Ovary (tissue), 10 donors: Measurements from ENCODE around the gene PNN. TPM values are rescaled to one million over a fixed set of nuclear protein-coding genes. Genes with fewer than 3 reads are reported as not detected.
"Not testable (repeated sequence)": the region's sequence is repeated elsewhere in the genome, so short reads cannot be mapped to it uniquely, and the experiment has no call there.

Experiments used
- DNase-seq, 5 donors: peaks; one replicate each; pipeline ENCODE4 v3.0.0-alpha.2; 2019 to 2020
- H3K27ac ChIP-seq, 2 donors: fragments of 200-600 bp; one replicate each; pipeline versions ENCODE4 v1.5.1 to v1.8.0; 2019 to 2022
- H3K27me3 ChIP-seq: fragments of 200-600 bp; one replicate; pipeline ENCODE4 v1.8.0; 2022
- H3K36me3 ChIP-seq: fragments of 200-600 bp; sonication (generic); one replicate; pipeline ENCODE4 v1.5.1; 2019
- H3K4me1 ChIP-seq: one replicate; pipeline ENCODE4 v1.8.1; 2013; ENCODE audit warnings: mild to moderate bottlenecking, moderate library complexity; ENCODE audit not compliant: insufficient read depth
- H3K4me3 ChIP-seq: fragments of 200-600 bp; sonication (generic); one replicate; pipeline ENCODE4 v1.5.1; 2017
- H3K9me3 ChIP-seq, 2 donors: fragments of 200-600 bp in 1 of 2; sonication (generic) in 1 of 2; one replicate each; pipeline versions ENCODE4 v1.5.1 to v1.8.1; 2013 to 2019; ENCODE audit warnings: mild to moderate bottlenecking in 1 of 2, moderate library complexity in 1 of 2
- CTCF ChIP-seq, 3 donors: fragments of 450-650 bp in 2 of 3; fragments of 200-600 bp in 1 of 3; IDR thresholded peaks; one replicate each; pipeline versions ENCODE4 v1.5.1 to v1.8.0; 2016 to 2022; ENCODE audit warnings: antibody characterized with exemption in 3 of 3, mild to moderate bottlenecking in 1 of 3
- EP300 ChIP-seq: sonication (generic); formaldehyde crosslinking; IDR thresholded peaks from one replicate; pipeline ENCODE4 v1.6.1; 2017; ENCODE audit warnings: antibody characterized with exemption
- POLR2A ChIP-seq: fragments of 450-650 bp; IDR thresholded peaks from one replicate; pipeline ENCODE4 v1.6.1; 2017; ENCODE audit warnings: antibody characterized with exemption, mild to moderate bottlenecking, moderate library complexity
- WGBS, 3 donors: extraction: QIAGEN DNeasy Blood & Tissue Kit in 1 of 3; methylation state at CpG; one replicate each; pipeline versions ENCODE4 v1.1.5 to v1.1.7; 2013 to 2017; 5-methylcytosine and 5-hydroxymethylcytosine counted together
- intact Hi-C, 4 donors: fragments of 100-400 bp; cut with DNase I; formaldehyde crosslinking; loops; one replicate each; pipeline versions ENCODE4 v1.11.0 to v1.15.1; 2022 to 2023
- long read RNA-seq, 3 donors: library from polyadenylated mRNA in 2 of 3; unstranded in 2 of 3; transcript quantifications; one replicate each; pipeline ENCODE4 v2.0.0 and lab custom pipeline, GENCODE V29; 2021 to 2026
- polyA plus RNA-seq, 2 donors: library from polyadenylated mRNA; stranded (reverse); fragments of 200-250 nt in 1 of 2; fragments of 350-450 nt in 1 of 2; fragmentation: Illumina TruSeq in 1 of 2; extraction: RNeasy Lipid Tissue Mini Kit (QIAGEN cat#74804) in 1 of 2; gene quantifications; one replicate each; pipeline ENCODE4 v1.2.3, GENCODE V29; 2013 to 2014
- total RNA-seq, 7 donors: library from RNA; depleted of rRNA in 2 of 7; stranded (reverse); fragments of >200 nt in 2 of 7; fragmentation: NEBNext Ultra II Directional in 3 of 7; extraction: Animal tissue kit (Norgen Biotek cat#: 25700) in 3 of 7; gene quantifications; one replicate each; pipeline versions ENCODE4 v1.1.0 to v1.2.4, GENCODE V29; 2016 to 2023
- donor health status: DM: no; HTN: no; CAD: no; lungs with moderate emphysema.
- donor health status: DM: no; HTN: no; CAD: no.
- donor health status: Bipolar disorder and iron deficiency.
- donor health status: DM: yes; HTN: yes; CAD: no.
- donor health status: DM: no; HTN: no; CAD: no.
- donor health status: DM: yes; HTN: yes; CAD: no.

PNN gene
- 10 to 100 TPM; 36.3 to 76.3 (median 59.6) TPM for total RNA-seq
- 10 to 100 TPM; 54.4 to 77.1 TPM for polyA plus RNA-seq
- long read RNA-seq, donor 1, transcript PNN-201 (9 exons, 3,576 nt): major isoform, 61 of 102 reads
- long read RNA-seq, donor 1, partial matches to known transcripts: 22 of 102 reads
- long read RNA-seq, donor 1, other reads (novel, unspliced or antisense): 17 of 102 reads
- long read RNA-seq, donor 2, transcript PNN-204 (3 exons, 583 nt): minor isoform, 10 of 70 reads
- long read RNA-seq, donor 2, transcript PNN-201 (9 exons, 3,576 nt): major isoform, 43 of 70 reads
- long read RNA-seq, donor 2, partial matches to known transcripts: 17 of 70 reads
- long read RNA-seq, donor 2, other reads (novel, unspliced or antisense): 0 of 70 reads
- long read RNA-seq, donor 3, transcript PNN-201 (9 exons, 3,576 nt): major isoform, 54 of 67 reads
- long read RNA-seq, donor 3, partial matches to known transcripts: 5 of 67 reads
- long read RNA-seq, donor 3, other reads (novel, unspliced or antisense): 8 of 67 reads

- no peaks in the 10 kb centered on the region for H3K36me3 ChIP-seq
These were observed at the start of gene PNN for GRCh38 chr14:39174560-39175444. Gene PNN, plus strand, starts transcription at chr14:39175254. Its CDS starts 26 bp downstream, at chr14:39175280.

GRCh38 chr14:39137835-39138234 lies 37.2 kb upstream of the PNN start:
- H3K4me3 ChIP-seq, H3K27me3 ChIP-seq, intact Hi-C loops, H3K36me3 ChIP-seq, H3K4me1 ChIP-seq, H3K27ac ChIP-seq, DNase-seq, H3K9me3 ChIP-seq: not testable (repeated sequence)
- WGBS, 3 donors: 92 to 95% (median 95%) methylated on average over 8 of the region's 8 CpGs

More at GRCh38 chr14:39174560-39175444, at the start of gene PNN:
- no peaks in the 10 kb centered on the region for H3K4me1 ChIP-seq
- WGBS, 3 donors: 3 to 6% (median 4%) methylated on average over 56 of the region's 56 CpGs
- no peaks in the 10 kb centered on the region for H3K9me3 ChIP-seq
- intact Hi-C loops: loop anchor here in 3 of 4 donors (1.0 to 10.0 kb wide), 5 partner anchors 72 to 257 kb away; partner anchors contain the start of genes FBXO33 (in 1 of the 3) and SEC23A (in 1 of the 3)
- H3K27ac ChIP-seq: peak within 1 kb of the TSS; percentile 37 to 78
- TF ChIP-seq EP300 (peak; percentile 43), CTCF (IDR thresholded peaks at IDR 0.05) (no peak), POLR2A (peak; percentile 90)
- peak within 1 kb of the TSS; percentile 75 for H3K4me3 ChIP-seq
- H3K27me3 ChIP-seq: no peaks in the 10 kb centered on the region
- DNase-seq: peak; percentile 95 to 98 (median 96)

- Histone ChIP-seq H3K4me1 (no peaks in the 10 kb centered on the region), H3K36me3 (no peaks in the 10 kb centered on the region), H3K27me3 (no peaks in the 10 kb centered on the region), H3K27ac (no peak overlapping the region), H3K9me3 (no peaks in the 10 kb centered on the region), H3K4me3 (no peak overlapping the region)
- intact Hi-C loops: no loop called here
- TF ChIP-seq EP300 (no peak), POLR2A (no peak), CTCF (IDR thresholded peaks at IDR 0.05) (no peak)
- no peak for DNase-seq
- 81 to 87% (median 86%) methylated on average over 1 of the region's 1 CpG for whole genome bisulfite sequencing, 3 donors
These were observed 36.6 kb upstream of the PNN start for GRCh38 chr14:39138440-39138839.

- intact Hi-C loops: no loop called here
- Histone ChIP-seq H3K36me3 (no peaks in the 10 kb centered on the region), H3K4me3 (no peak overlapping the region), H3K9me3 (no peaks in the 10 kb centered on the region), H3K27ac (no peak overlapping the region), H3K4me1 (no peaks in the 10 kb centered on the region), H3K27me3 (no peaks in the 10 kb centered on the region)
- WGBS, 3 donors: 92 to 98% (median 93%) methylated on average over 3 of the region's 3 CpGs
- no peak for DNase-seq
- TF ChIP-seq CTCF (IDR thresholded peaks at IDR 0.05) (no peak), POLR2A (no peak), EP300 (no peak)
These were observed 34.9 kb upstream of the PNN start for GRCh38 chr14:39140170-39140569.

GRCh38 chr14:39141623-39142022 lies 33.4 kb upstream of the PNN start:
- H3K4me1 ChIP-seq, H3K36me3 ChIP-seq, intact Hi-C loops, H3K9me3 ChIP-seq, H3K27me3 ChIP-seq, DNase-seq, H3K4me3 ChIP-seq, H3K27ac ChIP-seq: not testable (repeated sequence)
- WGBS, 3 donors: 98 to 100% (median 100%) methylated on average over 1 of the region's 1 CpG

GRCh38 chr14:39143226-39143625 lies 31.8 kb upstream of the PNN start:
- H3K36me3 ChIP-seq, intact Hi-C loops, H3K27ac ChIP-seq: not testable (repeated sequence)

More at GRCh38 chr14:39143226-39143625, 31.8 kb upstream of the PNN start:
- DNase-seq, H3K9me3 ChIP-seq, H3K4me1 ChIP-seq, H3K27me3 ChIP-seq, H3K4me3 ChIP-seq: not testable (repeated sequence)
- WGBS, 3 donors: 72 to 83% (median 75%) methylated on average over 2 of the region's 2 CpGs
